HepG2 (cell line): Measurements from ENCODE around the gene NOSTRIN.

Experiments used
- CTCF ChIP-seq: sonication (generic); formaldehyde crosslinking; IDR thresholded peaks from 2 replicates; pipeline ENCODE4 v1.5.0; 2020; ENCODE audit warnings: mild to moderate bottlenecking, missing genetic modification reagents, moderate library complexity
- JUN ChIP-seq: sonication (generic); formaldehyde crosslinking; IDR thresholded peaks from 2 replicates; pipeline ENCODE4 v1.4.0; 2020; ENCODE audit warnings: mild to moderate bottlenecking, missing genetic modification reagents

GRCh38 chr2:168798888-168799410 lies 3.5 kb upstream of the NOSTRIN start:
- TF ChIP-seq JUN (CRISPR knock-in tag) (no peak), CTCF (no peak)
